ENCODE measurements around the gene LPO.

Gene LPO

GRCh38 chr17:58262149-58262548 is 23.8 kb downstream of the LPO start:
- DNase-seq (ENCODE audit: low read depth in 3 of 3), result no peak

GRCh38 chr17:58263773-58264172 is 25.4 kb downstream of the LPO start:
- DNase-seq (ENCODE audit: low read depth in 3 of 3), result no peak

- no peak for DNase-seq (ENCODE audit: low read depth in 3 of 3)
Measured at GRCh38 chr17:58264407-58265103, 26.2 kb downstream of the LPO start.

- DNase-seq (ENCODE audit: low read depth in 3 of 3), result no peak
Measured at GRCh38 chr17:58265271-58265670, 26.9 kb downstream of the LPO start.

GRCh38 chr17:58265902-58266875 is 27.8 kb downstream of the LPO start:
- DNase-seq (ENCODE audit: low read depth in 3 of 3), result no peak

GRCh38 chr17:58267347-58268324 is 29.3 kb downstream of the LPO start:
- DNase-seq (ENCODE audit: low read depth in 3 of 3), result no peak

GRCh38 chr17:58268326-58268725 is 29.9 kb downstream of the LPO start:
- DNase-seq (ENCODE audit: low read depth in 3 of 3), result no peak

GRCh38 chr17:58268774-58269556 is 30.6 kb downstream of the LPO start:
- no peak for DNase-seq (ENCODE audit: low read depth in 3 of 3)

- no peak for DNase-seq (ENCODE audit: low read depth in 3 of 3)
Measured at GRCh38 chr17:58269557-58270291, 31.3 kb downstream of the LPO start.

GRCh38 chr17:58270476-58271215 is 32.3 kb downstream of the LPO start:
- DNase-seq (ENCODE audit: low read depth in 3 of 3), result no peak

GRCh38 chr17:58271216-58271931 is 33.0 kb downstream of the LPO start:
- DNase-seq (ENCODE audit: low read depth in 3 of 3), result no peak

GRCh38 chr17:58272367-58273280 is 34.2 kb downstream of the LPO start:
- no peak for DNase-seq (ENCODE audit: low read depth in 3 of 3)

GRCh38 chr17:58273453-58274104 is 35.2 kb downstream of the LPO start:
- no peak for DNase-seq (ENCODE audit: low read depth in 3 of 3)

GRCh38 chr17:58275417-58275816 is 37.0 kb downstream of the LPO start:
- no peak for DNase-seq (ENCODE audit: low read depth in 3 of 3)

- no peak for DNase-seq (ENCODE audit: low read depth in 3 of 3)
Measured at GRCh38 chr17:58276423-58276822, 38.0 kb downstream of the LPO start.

- DNase-seq (ENCODE audit: low read depth in 3 of 3), result no peak
Measured at GRCh38 chr17:58277107-58277801, 38.9 kb downstream of the LPO start.

Measured in stimulated activated CD4-positive, alpha-beta T cell treated with anti-CD3 and anti-CD28 coated beads, TNF-alpha, amount 100 ng/mL, for 4 hours (primary cell).